OCI-LY7 (cell line): ENCODE measurements around the gene SPG7.

Experiments used
- EZH2phosphoT487 ChIP-seq: fragments of 200-600 bp; sonication (generic); IDR thresholded peaks from 2 replicates; pipeline ENCODE4 v1.6.1; 2018; ENCODE audit warnings: low read depth, borderline replicate concordance, mild to moderate bottlenecking, mixed run types, antibody characterized with exemption, low read length, moderate library complexity, mixed read lengths
- TF ChIP-seq, protein P1 (sequence below): fragments of 200-600 bp; sonication (generic); conservative IDR thresholded peaks from 2 replicates; pipeline ENCODE4 v1.5.1; 2014; ENCODE audit warnings: mild to moderate bottlenecking, antibody characterized with exemption, low read length, moderate library complexity, mixed read lengths

DNA sequence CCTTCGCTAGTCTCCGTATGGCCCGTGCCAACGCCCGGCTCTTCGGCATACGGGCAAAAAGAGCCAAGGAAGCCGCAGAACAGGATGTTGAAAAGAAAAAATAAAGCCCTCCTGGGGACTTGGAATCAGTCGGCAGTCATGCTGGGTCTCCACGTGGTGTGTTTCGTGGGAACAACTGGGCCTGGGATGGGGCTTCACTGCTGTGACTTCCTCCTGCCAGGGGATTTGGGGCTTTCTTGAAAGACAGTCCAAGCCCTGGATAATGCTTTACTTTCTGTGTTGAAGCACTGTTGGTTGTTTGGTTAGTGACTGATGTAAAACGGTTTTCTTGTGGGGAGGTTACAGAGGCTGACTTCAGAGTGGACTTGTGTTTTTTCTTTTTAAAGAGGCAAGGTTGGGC lies 54.7 kb downstream of the SPG7 start:
- TF ChIP-seq, protein P1, sequence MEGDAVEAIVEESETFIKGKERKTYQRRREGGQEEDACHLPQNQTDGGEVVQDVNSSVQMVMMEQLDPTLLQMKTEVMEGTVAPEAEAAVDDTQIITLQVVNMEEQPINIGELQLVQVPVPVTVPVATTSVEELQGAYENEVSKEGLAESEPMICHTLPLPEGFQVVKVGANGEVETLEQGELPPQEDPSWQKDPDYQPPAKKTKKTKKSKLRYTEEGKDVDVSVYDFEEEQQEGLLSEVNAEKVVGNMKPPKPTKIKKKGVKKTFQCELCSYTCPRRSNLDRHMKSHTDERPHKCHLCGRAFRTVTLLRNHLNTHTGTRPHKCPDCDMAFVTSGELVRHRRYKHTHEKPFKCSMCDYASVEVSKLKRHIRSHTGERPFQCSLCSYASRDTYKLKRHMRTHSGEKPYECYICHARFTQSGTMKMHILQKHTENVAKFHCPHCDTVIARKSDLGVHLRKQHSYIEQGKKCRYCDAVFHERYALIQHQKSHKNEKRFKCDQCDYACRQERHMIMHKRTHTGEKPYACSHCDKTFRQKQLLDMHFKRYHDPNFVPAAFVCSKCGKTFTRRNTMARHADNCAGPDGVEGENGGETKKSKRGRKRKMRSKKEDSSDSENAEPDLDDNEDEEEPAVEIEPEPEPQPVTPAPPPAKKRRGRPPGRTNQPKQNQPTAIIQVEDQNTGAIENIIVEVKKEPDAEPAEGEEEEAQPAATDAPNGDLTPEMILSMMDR, result no peak
- no peak for TF ChIP-seq EZH2phosphoT487
